CD4-positive, alpha-beta T cell treated with Interleukin-10 for 1 hour (primary cell): ENCODE measurements around the gene TUBA3D.
"Not testable (repeated sequence)": the region's sequence is repeated elsewhere in the genome, so short reads cannot be mapped to it uniquely, and the experiment has no call there.

Source experiments
- DNase-seq: peaks from one replicate; pipeline ENCODE4 v3.0.0-alpha.2; 2020

Gene TUBA3D

DNA sequence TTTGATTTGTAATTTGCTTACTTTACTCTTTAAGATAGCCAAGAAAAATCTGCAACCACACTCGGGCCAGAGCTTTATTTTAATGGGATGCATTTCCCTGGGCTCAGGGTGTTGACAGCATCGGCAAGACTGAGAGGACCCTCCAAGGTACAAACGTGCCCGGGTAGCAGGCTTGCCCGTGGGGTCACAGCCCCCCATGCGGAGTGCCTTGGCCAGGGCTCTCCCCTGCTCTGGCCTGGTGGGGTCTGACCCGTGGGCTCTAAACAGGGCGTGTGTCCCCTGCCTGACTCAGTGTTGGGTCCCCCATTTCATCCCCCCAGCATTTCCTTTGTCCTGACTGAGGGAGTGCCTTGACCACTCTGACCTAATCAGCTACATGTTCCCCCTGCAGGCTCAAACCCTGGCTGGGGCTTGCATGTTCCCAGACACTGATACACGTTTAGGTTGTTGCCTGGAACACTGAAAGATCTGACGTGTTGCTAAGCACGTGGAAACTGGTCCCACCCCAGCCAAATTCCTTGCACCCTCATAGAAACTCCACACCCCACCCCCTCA lies 9.1 kb downstream of the TUBA3D start:
- DNase-seq, result not testable (repeated sequence)

DNA sequence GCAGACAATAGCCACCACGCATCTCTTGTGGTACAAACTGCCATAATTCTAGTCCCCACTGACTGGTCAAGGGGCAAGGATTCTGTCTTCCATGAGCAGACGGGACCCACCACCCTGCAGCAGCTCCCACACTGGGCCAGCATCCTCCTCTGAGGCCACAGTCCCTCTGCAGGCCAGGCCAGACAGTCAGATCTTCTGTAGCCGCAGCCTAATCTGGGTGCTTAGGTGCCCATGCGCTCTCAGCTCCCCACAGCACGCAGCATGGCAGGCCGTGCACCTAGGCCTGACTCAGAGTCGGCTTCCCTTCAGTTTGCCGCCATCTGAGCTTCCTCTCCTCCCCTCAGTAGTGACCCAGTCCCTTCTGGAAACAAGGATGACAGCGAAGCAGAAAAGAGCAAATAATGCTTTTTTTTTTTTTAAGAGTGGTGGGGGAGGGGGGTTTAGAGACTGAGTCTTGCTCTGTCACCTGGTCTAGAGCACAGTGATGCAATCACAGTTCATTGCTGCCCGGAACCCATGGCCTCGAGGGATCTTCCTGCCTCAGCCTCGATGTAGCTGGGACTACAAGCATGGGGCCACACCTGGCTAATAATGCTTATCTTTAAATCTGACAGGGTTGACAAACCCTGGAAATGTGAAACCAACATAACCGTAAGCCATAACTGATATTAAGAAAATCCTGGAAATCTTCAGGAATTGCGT lies 10.4 kb downstream of the TUBA3D start:
- DNase-seq, result not testable (repeated sequence)

DNA sequence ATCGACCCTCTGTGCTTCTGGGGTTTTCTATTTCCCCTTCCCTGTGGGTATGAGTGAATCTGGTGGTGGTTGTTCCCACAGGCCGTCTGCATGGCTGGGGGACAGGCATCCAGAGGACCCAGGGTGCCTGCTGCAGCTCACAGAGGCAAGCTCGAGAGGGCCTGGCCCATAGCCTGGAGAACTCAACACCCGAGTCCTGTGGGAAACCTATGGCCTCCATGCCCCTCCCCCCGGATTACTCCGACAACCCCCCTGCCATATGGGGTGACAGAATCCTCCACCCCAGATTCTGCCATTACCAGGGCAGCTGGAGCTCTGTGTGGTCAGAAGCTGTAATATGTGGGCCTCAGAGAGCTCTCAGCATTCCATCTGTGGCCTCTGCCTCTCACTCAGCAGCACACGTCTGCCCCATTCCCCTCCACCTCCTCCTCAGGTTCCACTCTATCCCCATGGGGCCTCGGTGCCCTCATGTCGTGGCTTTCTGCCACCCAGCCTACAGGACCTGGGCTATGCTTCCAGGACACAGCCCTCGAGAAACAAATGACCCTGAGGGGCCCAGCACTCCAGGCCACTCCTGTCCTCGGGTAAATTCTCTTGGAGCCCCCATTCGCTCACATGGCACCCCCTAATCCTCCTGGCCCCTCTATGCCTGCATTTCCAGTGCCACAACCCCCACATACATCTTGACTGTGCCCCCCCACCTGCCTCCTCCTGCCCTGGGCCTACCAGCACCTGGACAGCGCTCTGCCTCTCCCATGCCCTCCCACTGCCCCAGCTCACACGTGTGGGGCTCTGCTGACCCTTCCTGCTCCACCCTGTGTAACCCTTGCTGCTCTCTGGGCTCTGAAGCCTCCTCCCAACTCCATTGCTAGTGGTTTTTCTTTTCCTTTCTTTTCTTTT lies 12.6 kb downstream of the TUBA3D start:
- no peak for DNase-seq

DNA sequence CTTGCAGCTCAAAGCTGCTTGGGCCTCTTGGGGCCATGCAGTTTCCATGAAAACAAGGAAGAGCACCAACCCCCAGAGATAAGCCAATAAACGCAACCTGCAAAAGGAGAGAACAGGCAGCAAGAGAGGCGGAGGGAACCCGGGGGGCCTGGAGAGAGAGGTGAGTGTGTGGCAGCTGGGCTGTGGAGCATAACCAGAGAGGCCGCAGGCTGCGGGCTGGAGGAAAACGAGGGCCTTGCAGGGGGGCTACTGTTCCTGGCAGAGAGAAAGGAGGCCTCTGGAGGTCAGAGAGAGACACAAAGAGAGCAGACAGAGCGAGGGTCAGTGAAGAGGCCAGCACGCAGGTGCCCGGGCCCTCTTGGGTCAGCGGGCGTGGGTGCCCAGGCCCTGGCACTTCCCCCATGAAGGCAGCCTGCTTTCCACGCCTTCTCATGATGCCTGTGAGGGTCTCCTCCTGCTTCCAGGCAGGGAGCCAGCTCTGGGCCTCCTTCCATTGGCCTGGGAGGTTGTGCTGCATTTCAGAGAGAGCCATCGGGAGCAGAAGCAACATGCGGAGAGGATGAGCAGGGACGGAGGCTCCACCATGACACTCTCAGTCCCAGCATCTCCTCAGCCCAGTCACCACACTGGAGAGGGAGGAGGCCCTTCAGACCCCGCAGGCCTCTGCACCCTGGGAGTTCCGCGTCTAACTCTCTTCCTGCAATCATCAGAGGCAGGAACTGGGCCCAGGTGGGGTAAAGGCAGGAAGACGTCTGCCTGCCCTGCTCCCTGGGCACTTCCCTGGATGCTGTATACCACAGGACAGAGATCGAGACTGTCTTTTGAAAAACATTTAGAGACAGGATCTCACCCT lies 14.9 kb downstream of the TUBA3D start:
- DNase-seq, result peak; percentile 32

DNA sequence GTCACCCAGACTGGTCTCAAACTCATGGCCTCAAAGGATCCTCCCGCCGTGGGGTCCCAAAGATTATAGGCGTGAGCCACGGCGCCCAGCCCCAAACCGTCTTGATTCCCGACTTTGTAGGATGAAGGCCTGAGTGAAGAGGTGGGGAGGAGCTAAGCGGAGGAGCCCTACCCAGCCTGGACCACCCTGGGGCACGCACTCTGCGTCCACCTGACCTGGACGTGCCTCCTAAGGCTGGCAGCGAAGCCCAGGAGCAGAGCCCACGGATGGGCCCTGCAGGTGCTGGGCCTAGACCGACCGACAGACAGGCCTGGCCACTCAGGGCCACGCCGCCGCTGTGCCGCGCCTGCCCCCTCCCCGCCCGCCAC lies 15.5 kb downstream of the TUBA3D start:
- DNase-seq, result not testable (repeated sequence)

DNA sequence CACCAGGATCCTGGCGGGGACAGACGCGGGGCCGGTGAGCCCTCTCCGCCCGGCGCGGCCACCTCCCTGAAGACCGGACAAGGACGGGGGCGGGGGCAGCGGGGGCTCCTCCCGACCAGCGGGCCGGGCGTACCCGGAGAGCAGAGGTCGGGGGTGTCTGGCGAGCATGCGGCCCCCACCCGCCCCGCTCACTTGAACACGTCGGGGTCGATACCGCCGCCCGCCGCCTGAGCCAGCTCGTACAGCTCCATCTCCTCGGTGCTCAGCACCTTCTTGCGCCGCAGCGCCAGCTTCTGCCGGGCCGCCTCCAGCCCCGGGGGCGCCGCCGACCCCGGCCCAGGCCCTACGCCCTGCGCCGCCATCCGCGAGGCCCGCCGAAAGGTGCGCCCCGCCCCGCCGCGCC lies 16.1 kb downstream of the TUBA3D start, which contains the start of gene MZT2A:
Gene MZT2A (minus strand): TSS at position 383 of the 403 bp plus-strand sequence. CDS start 21 bp downstream, at position 362.
- DNase-seq, result not testable (repeated sequence)

DNA sequence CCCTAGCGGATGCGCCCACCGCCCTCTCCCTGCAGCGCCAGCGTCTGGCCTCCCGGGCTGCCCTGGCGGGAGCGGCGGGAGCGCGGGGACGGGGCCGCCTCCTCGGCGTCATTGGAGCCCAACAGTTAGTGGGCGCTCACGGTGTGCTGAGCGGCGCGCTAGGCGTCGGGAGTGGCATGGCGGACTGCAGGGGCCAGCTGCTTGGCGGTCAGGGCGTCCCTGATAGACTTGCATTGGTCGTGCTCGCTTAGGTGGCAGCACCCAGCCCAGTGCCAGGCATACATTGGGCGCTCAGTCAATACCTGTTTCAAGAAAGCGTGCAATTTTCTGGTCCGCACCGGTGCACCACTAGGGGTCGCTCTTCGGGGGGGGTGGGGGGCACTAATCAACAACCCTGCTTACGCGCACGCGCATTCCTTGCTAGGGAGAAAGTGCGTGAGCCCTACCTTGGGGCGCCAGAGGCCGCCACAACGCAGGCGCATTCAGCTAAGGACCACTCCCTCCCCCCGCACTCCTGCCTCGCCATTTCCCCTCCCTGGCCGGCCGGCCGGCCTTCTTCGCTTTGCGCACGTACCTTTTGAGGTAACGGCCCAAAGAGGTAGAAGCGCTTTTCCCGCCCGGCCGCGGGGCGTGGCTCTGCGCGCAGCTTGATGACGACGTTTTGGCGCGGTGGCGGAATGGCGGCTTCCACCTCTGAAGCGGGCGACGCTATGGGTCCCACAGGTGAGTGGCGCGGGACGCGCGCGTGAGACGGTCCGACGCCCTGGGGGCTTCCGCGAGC lies 16.7 kb downstream of the TUBA3D start:
- DNase-seq, result peak; percentile 93

DNA sequence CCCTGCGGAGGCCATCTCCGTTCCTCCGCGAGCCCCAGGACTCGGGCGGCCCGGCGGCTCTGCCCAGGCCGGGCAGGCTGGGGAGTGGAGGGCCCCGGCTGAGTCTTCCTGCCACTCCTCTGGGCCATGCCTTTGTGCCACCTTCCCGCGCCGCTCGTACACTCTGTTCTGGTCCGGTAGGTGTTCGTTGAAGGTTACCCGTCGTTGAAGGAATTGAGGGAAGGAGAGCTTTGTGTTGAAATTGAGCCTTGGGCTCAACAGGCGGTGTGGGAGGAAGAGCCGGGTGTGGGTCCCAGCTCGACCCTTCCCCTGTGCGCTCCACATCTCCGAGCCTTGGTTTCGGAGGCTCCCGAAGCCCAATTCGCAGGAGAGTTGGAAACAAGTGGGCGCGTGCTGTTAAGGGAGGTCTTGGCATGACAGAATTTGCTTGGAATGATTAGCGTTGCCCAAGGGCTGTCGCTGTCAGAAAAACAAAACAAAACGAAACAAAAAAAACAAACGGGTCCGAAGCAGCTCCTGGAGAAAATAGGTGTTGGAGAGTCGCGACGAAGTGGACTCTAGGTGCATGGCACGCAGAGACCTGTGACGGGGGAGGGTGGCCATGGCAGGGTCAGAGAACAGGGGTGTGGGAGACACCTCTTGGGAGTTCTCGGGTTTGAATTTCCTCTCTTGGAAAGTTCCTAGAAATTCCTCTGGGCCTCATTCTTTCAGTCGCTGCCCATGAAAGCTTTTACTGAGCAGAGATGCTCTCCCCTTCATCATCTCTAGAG lies 17.5 kb downstream of the TUBA3D start:
- DNase-seq, result no peak

DNA sequence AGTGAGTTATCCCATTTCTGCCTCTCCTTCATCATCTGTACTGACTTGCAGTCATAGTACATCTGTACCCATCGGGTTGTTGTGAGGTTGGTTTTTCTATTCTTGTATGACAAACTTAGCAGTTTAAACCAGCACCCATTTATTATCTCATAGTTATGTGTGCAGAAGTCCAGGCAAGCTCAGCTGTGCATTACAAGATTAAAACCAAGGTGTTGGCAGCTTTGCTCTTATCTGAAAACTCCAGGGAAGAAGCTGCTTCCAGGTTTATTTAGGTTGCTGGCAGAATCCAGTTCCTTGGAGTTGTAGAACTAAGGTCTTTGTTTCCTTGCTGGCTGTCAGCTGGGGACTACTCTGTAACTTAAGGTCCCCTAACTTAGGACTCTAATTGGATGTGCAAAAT lies 19.6 kb downstream of the TUBA3D start:
- not testable (repeated sequence) for DNase-seq

DNA sequence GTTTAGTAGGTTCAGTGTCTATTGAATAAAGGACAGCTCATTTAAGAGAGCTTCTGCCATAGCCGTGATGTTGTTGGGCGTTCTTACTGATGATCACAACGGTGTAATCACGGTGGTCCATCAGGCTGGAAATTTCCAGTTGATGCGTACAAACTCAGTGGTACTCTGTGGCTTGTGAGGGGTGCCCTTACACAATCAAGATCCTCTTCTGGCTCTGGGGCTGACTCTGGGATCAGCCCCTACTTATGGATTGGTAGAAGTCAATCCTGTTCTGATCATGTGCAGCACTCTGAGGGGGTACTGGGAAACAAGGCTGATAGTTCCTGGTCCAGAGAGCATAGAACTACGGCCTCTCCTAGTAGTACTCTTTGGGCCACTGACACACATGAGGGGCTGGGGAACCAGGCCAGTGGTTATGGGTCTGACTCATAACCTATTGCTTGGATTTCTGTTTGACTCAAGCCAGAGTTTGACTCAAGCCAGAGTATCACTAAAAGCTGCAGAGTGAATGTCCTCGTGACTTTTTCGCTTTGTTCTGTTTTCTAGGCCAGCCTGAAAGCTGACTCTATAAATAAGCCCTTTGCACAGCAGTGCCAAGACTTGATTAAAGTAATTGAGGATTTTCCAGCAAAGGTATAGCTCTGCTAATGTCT lies 22.5 kb downstream of the TUBA3D start:
- DNase-seq, result not testable (repeated sequence)

DNA sequence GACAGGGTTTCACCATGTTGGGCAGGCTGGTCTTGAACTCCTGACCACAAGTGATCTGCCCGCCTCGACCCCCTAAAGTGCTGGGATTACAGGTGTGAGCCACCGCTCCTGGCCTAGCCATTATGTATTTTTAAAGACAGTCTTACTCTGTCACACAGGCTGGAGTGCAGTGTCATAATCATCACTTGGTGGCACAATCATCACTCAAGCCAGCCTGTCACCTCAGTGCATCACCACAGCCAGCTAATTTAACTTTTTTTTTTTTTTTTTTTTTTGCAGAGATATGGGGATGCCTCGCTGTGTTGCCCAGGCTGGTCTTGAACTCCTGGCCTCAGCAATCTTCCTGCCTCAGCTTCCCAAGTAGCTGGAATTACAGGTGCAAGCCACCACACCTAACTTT lies 27.7 kb downstream of the TUBA3D start:
- not testable (repeated sequence) for DNase-seq

DNA sequence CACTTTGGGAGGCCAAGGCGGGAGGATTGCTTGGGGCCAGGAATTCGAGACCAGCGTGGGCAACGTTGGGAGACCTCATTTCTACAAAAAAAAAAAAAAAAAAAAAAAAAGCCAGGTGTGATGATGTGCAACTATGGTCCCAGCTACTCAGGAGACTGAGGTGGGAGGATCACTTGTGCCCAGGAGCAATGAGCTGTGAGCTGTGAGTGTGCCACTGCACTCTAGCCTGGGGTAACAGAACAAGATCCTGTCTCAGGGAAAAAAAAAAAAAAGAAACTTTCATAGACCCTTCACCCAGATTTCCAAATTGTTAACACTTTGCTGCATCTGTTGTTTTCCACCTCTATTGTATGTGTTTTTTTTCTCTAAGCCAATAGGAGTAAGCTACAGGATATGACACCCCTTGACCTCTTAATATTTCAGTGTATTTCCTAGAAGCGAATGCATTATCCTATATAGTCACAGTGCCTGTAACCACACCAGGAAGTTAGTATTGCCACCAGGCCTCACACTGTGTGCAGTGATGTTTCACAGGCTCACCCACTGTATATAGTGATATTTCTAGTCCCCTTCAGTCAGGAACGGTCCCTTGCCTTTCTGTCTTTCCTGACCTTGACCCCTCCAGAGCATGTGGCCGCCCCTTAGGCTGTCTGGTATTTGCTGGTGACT lies 28.3 kb downstream of the TUBA3D start:
- DNase-seq, result not testable (repeated sequence)

DNA sequence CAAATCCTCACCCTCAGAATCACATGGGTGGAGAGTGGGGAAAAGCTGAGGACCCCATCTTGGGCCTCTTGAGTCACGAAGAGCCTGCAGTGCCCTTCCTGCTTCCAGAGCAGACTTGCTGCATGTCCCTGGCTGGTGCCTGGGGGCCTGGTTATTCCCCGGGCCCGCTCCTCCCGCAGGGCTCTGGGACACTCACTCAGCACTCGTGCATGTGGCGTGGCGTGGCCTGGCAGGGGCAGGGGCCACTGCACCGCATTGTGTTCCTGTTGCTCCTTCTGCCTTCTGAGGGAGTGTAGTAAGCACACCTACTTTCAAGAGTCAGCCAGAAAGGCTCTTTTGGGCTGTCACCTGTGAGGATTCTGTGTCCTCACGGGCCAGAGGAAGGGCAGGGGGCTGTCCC lies 33.7 kb downstream of the TUBA3D start:
- no peak for DNase-seq

DNA sequence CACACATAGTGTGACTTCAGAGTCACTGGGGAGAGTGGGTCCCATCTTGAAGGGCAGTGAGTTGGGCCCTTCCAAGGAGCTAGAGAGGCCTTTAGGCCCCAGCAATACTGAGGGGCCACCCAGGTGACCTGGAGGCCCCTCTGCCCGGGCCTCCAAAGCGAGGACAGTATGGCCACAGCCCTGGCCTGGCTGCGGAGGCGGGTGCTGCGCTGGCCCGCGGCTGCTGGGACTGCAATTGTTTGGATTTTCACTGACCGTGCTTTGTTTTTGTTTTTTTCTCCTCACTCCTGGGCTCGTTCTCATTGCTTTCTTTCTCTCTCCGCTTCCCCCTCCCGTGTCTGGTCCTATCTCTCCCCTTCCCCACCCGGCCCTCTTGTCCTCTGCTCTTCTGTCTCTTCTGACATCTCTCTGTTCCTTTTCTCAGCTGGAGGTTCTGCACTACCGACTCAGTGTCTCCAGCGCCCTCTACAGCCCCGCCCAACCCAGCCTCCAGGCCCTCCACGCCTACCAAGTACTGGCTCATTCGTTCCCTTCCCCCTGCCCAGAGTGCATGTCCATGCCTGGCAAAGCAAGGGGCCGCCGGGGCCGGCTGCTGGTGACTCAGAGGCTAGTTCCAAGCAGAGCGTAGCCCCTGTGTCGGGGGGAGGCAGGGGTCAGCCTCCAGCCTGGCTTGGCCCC lies 35.5 kb downstream of the TUBA3D start:
- DNase-seq, result not testable (repeated sequence)

DNA sequence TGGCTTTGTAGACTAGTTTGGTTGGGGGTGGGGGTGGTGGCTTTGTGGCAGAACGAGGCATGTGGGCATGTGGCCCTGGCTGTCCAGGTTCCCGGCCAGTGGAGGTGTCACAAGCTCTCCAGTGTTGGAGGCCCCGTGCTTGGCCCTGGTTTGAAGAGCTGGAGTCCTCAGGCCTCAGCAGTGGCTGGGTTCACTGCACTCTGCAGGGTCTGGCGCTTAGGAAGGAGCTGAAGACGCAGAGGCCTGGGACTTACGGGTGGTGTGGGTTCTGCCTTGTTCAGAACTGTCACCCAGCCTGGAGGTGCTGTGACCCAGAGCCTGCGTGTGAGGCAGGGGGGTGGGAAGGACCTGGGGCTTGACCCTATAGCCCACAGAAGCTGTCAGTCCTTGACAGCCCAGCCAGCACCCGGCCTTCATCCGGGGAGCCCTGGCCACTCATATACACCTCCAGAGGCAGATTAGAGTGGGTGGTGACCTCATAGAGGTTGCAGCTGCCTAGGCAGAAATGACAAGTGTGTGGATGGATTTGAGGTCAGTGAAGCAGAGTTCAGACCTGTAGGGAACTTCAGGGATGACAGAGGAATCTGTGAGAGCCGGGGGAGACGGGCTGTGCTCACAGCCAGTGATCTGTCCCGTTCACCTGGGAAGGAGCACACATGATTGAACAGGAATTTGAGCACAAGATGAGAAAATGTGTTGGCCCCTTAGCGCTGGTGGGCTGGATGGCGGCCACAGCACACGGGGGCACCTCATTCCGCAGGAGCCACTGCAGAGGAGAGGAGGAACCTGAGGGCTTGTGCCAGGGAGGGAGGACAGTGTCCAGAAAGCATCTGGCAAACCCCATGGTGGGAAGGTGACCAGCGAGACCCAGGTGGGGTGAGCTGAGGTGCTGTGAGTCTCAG lies 36.3 kb downstream of the TUBA3D start:
- DNase-seq, result not testable (repeated sequence)

DNA sequence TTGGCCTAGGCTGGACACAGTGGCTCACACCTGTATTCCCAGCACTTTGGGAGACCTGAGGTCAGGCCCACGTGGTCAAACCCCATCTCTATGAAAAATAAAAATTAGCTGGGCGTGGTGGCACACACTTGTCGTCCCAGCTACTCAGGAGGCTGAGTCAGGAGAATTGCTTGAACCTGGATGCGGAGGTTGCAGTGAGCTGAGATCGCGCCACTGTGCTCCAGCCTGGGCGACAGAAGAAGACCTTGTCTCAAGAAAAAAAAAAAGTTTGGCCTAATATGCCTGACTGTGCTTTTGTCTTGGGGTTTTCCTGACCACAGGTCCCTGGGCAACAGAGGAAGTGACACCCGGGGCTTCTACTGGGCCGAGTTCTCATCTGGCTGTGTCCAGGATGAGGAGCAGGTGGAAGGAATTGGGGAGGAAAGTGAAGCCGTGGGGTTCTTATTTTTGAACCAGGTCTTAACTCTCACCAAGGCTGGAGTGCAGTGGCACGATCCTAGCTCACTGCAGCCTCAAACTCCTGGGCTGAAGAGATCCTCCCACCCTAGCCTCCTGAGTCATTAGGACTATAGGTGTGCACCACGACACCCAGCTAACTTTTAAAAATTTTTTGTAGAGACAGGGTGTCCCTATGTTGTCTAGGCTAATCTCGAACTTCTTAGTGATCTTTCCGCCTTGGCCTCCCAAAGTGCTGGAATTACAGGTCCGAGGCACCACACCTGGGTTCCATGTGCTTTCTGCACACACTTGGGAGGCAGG lies 38.7 kb downstream of the TUBA3D start:
- DNase-seq, result not testable (repeated sequence)

DNA sequence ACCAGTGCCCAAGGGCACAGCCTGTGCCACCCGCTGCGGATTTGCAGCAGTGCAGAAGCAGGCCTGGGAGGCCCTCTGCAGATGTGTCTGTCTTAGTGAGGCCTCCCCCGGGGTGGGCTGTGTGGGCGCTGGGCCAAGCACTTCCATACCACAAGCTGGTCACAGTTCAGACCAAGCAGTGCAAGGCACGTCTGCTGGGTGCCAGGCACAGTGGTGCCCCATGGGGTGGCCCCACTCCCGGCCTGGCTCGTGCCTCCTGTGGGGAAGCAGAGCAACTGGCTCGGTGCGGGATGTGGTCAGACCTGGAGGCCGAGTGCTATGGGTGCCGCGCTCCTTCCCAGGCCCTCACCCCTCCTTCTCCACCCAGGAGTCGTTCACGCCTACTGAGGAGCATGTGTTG lies 39.3 kb downstream of the TUBA3D start:
- not testable (repeated sequence) for DNase-seq
